ENCODE data around the gene TBCK. TPM values are rescaled to one million over a fixed set of nuclear protein-coding genes. Genes with fewer than 3 reads are reported as not detected.

The TBCK gene
- total and polyA plus RNA-seq, 2 of the 8 experiments (the other 6 are each of a cell fraction or from before 2014, with no cell fraction given): 10.2 to 18.7 TPM

DNA sequence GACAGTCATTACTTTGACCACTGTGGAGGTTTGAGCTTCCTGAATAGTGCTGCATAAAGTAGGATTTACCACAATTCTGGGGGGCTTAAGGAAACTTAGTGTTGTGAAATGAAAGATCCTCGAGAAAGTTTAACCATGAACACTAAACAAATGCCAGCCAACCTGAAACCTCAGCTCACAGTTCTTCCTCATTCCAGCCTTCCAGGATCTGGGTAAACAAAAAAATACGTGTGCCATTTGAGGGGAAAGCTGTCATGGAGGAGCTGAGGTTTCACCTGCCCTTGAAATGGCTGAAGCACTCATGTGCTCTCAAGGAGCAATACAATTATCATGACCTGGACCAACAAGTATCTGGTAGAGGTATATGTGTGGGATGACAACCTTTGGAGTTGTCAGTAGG is 278.0 kb downstream of the TBCK start:
- Histone ChIP-seq H3K9me3 (ENCODE audit: insufficient read depth in 2 of 2, low read depth in 1 of 2, low read length in 1 of 2) (no peaks in the 10 kb centered on the region), H3K79me2 (ENCODE audit: control insufficient read depth in 1 of 2, insufficient read depth in 2 of 2, low read length in 2 of 2) (no peaks in the 10 kb centered on the region), H4K8ac (ENCODE audit: extremely low read depth, insufficient read depth, low read length) (no peak overlapping the region), H3K27ac (ENCODE audit: low read depth, low read length) (no peak overlapping the region), H3K18ac (ENCODE audit: extremely low read depth, low read length) (no peak overlapping the region), H4K91ac (replicated peaks; ENCODE audit: insufficient read length, low read length) (no peak overlapping the region), H2BK20ac (ENCODE audit: low read length) (no peak overlapping the region), H3K4me2 (ENCODE audit: insufficient read depth in 1 of 2, low read depth in 2 of 2, low read length in 2 of 2) (no peak overlapping the region), H2BK120ac (replicated peaks; ENCODE audit: low read depth, low read length) (no peak overlapping the region), H3K36me3 (ENCODE audit: control insufficient read depth in 2 of 4, insufficient read depth in 4 of 4, low read length in 3 of 4) (no peaks in the 10 kb centered on the region), H4K5ac (ENCODE audit: insufficient read length, low read depth, low read length) (no peak overlapping the region), H3K27me3 (replicated peaks in 1 of 4; ENCODE audit: control insufficient read depth in 3 of 4, extremely low read depth in 1 of 4, insufficient read depth in 3 of 4, low read length in 3 of 4) (no peaks in the 10 kb centered on the region), H3K4me3 (ENCODE audit: extremely low read depth in 1 of 4, insufficient read depth in 2 of 4, low read depth in 3 of 4, low read length in 4 of 4) (no peak overlapping the region), H2BK12ac (ENCODE audit: low read depth, low read length) (no peak overlapping the region), H2BK15ac (ENCODE audit: low read length) (no peak overlapping the region), H2AFZ (ENCODE audit: low read length) (peak overlapping the region; percentile 8; the same call in 1 of the 2 replicates), H3K23me2 (ENCODE audit: low read depth, low read length) (no peaks in the 10 kb centered on the region), H3K4ac (replicated peaks; ENCODE audit: insufficient read length, low read depth, low read length) (no peak overlapping the region), H3K79me1 (ENCODE audit: low read depth, low read length) (no peaks in the 10 kb centered on the region), H3K14ac (ENCODE audit: insufficient read length) (no peak overlapping the region), H4K20me1 (replicated peaks in 1 of 2; ENCODE audit: control insufficient read depth in 1 of 2, insufficient read depth in 2 of 2, low read length in 2 of 2) (no peaks in the 10 kb centered on the region), H3K4me1 (replicated peaks in 1 of 4; ENCODE audit: control insufficient read depth in 3 of 4, insufficient read depth in 4 of 4, low read length in 3 of 4) (peaks cover 0 to 2% (median 0%) of the 10 kb centered on the region in 4 experiments; a peak in 1 of 7 replicates), H2AK5ac (ENCODE audit: low read depth, low read length) (no peak overlapping the region), H3K23ac (ENCODE audit: insufficient read length) (no peak overlapping the region), H3K56ac (replicated peaks; ENCODE audit: insufficient read length, low read depth, low read length) (no peak overlapping the region), H3K9ac (replicated peaks in 1 of 4; ENCODE audit: extremely low read depth in 1 of 4, low read depth in 3 of 4, low read length in 3 of 4) (no peak overlapping the region), H2BK5ac (ENCODE audit: low read depth, low read length) (no peak overlapping the region)
- 82% methylated on average over 2 of the region's 2 CpGs; no CpG with 5 or more reads in 1 of the 2 experiments for WGBS, 2 experiments (ENCODE audit: extremely low coverage in 1 of 2, insufficient coverage in 1 of 2, insufficient read length in 1 of 2, insufficient replicate concordance in 2 of 2, low coverage in 1 of 2, low lambda C conversion rate in 2 of 2, missing lambda C conversion rate in 1 of 2)
- no peak for FAIRE-seq
- POLR2A ChIA-PET (ENCODE audit: partially characterized antibody): no interaction called here
- CTCF ChIA-PET (ENCODE audit: partially characterized antibody): interaction anchor here (0.6 to 0.7 kb wide), 2 partner anchors 8 to 265 kb away, joined by 3 read pairs; no protein-coding TSS in a partner anchor
- no peak for DNase-seq (ENCODE audit: low read depth in 1 of 2, low spot score in 2 of 2)
- TF ChIP-seq RXRA (IDR thresholded peaks at IDR 0.05; ENCODE audit: insufficient read depth, low read depth, low read length): no peak
- no peak for TF ChIP-seq CTBP2 (IDR thresholded peaks at IDR 0.05; ENCODE audit: borderline replicate concordance, insufficient read depth, insufficient read length, low read length)
- TF ChIP-seq, protein P1, sequence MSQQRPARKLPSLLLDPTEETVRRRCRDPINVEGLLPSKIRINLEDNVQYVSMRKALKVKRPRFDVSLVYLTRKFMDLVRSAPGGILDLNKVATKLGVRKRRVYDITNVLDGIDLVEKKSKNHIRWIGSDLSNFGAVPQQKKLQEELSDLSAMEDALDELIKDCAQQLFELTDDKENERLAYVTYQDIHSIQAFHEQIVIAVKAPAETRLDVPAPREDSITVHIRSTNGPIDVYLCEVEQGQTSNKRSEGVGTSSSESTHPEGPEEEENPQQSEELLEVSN (IDR thresholded peaks at IDR 0.05): no peak
- no peak for TF ChIP-seq CHD1 (IDR thresholded peaks at IDR 0.05; ENCODE audit: low read depth, low read length)
- TF ChIP-seq CBX8 (IDR thresholded peaks at IDR 0.05; ENCODE audit: borderline replicate concordance, low read depth, low read length): no peak
- TF ChIP-seq EP300 (IDR thresholded peaks at IDR 0.05; ENCODE audit: borderline replicate concordance in 1 of 2, low read depth in 2 of 2, low read length in 2 of 2): no peak
- no peak for TF ChIP-seq MAFK (IDR thresholded peaks at IDR 0.05; ENCODE audit: low read depth, low read length)
